RWPE1 (cell line): ENCODE measurements around the gene LPO.

Experiments used
- CTCF ChIA-PET: fragments of 350-600 bp; sonication (Branson Sonifier 250); formaldehyde crosslinking; extraction: SDS; loops from one replicate; lab custom pipeline; 2021; lab: Yijun Ruan, JAX
- POLR2A ChIA-PET: fragments of 400-600 bp; formaldehyde crosslinking; extraction: SDS; loops from one replicate; lab custom pipeline; 2020; ENCODE audit warnings: antibody characterized with exemption; ENCODE audit not compliant: low non-redundant PET; lab: Yijun Ruan, JAX
- DNase-seq: peaks from one replicate; pipeline ENCODE4 v3.0.0; 2012; ENCODE audit warnings: low spot score
- H3K27ac ChIP-seq: fragments of 450-650 bp; 2 replicates; pipeline ENCODE4 v1.5.1; 2017
- TF ChIP-seq, protein P1 (sequence below): fragments of 450-650 bp; conservative IDR thresholded peaks from 2 replicates; pipeline ENCODE4 v1.5.1; 2017; ENCODE audit warnings: low read depth, mild to moderate bottlenecking

Gene LPO

DNA sequence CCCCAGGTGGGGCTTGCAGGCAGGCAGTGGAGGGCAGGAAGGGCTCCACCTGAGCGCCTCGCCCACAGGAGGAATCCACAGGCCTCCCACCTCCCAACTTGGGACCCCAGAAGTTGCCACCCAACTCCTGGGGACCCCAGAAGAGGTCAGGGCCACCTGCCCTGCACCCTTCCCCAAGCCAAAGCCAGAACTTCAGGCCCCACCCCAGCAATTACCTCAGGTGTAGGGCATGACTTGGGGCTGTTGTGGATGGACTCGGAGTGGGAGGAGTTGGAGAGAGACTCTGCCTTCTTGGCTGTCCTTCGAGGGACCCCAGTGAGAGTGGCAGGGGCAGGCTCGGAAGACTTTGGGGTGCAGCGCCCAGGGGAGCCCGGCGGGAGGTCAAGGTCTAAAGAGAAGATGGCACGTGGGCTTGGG, 79.7 kb downstream of the LPO start:
- ChIA-PET CTCF (interaction anchor here (0.5 to 1.6 kb wide), 20 partner anchors 8 to 732 kb away, joined by 3 to 37 read pairs (median 4); partner anchors contain the start of genes RNF43, SUPT4H1 and TSPOAP1), POLR2A (no interaction called here)
- no peak overlapping the region for H3K27ac ChIP-seq
- TF ChIP-seq, protein P1, sequence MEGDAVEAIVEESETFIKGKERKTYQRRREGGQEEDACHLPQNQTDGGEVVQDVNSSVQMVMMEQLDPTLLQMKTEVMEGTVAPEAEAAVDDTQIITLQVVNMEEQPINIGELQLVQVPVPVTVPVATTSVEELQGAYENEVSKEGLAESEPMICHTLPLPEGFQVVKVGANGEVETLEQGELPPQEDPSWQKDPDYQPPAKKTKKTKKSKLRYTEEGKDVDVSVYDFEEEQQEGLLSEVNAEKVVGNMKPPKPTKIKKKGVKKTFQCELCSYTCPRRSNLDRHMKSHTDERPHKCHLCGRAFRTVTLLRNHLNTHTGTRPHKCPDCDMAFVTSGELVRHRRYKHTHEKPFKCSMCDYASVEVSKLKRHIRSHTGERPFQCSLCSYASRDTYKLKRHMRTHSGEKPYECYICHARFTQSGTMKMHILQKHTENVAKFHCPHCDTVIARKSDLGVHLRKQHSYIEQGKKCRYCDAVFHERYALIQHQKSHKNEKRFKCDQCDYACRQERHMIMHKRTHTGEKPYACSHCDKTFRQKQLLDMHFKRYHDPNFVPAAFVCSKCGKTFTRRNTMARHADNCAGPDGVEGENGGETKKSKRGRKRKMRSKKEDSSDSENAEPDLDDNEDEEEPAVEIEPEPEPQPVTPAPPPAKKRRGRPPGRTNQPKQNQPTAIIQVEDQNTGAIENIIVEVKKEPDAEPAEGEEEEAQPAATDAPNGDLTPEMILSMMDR = no peak
- no peak for DNase-seq
